H1 (cell line): ENCODE data around the gene MIOX.

Experiments used
- BACH1 ChIP-seq: IDR thresholded peaks from 2 replicates; pipeline ENCODE4 v1.6.1; 2012; ENCODE audit warnings: low read length, improper control_type of control experiment
- CHD1 ChIP-seq: IDR thresholded peaks from 2 replicates; pipeline ENCODE4 v1.6.1; 2012; ENCODE audit warnings: low read depth, low read length, improper control_type of control experiment
- CTCF ChIP-seq, 3 experiments: IDR thresholded peaks; 1 replicate in 2 of 3; 2 replicates in 1 of 3; pipeline versions ENCODE4 v1.5.1 to v1.6.1; 2011; ENCODE audit warnings: low read length in 3 of 3, mild to moderate bottlenecking in 3 of 3, inconsistent platforms in 2 of 3, low read depth in 1 of 3, moderate library complexity in 1 of 3; ENCODE audit not compliant: insufficient read depth in 1 of 3; ENCODE audit errors: control extremely low read depth in 1 of 3
- EP300 ChIP-seq, 2 experiments: IDR thresholded peaks; 1 replicate in 1 of 2; 2 replicates in 1 of 2; pipeline ENCODE4 v1.6.1; 2011 to 2012; ENCODE audit warnings: low read depth in 2 of 2, low read length in 2 of 2, mild to moderate bottlenecking in 2 of 2, borderline replicate concordance in 1 of 2, inconsistent platforms in 1 of 2, moderate library complexity in 1 of 2
- MAX ChIP-seq: IDR thresholded peaks from 2 replicates; pipeline ENCODE4 v1.6.1; 2012; ENCODE audit warnings: inconsistent platforms
- POLR2A ChIP-seq, 2 experiments: IDR thresholded peaks; 1 replicate in 1 of 2; 2 replicates in 1 of 2; pipeline ENCODE4 v1.6.1; 2011; ENCODE audit warnings: low read depth in 2 of 2, low read length in 2 of 2, mild to moderate bottlenecking in 2 of 2; ENCODE audit errors: control extremely low read depth in 1 of 2
- RAD21 ChIP-seq, 2 experiments: IDR thresholded peaks in 1 of 2; conservative IDR thresholded peaks in 1 of 2; 2 replicates each; pipeline ENCODE4 v1.6.1; 2011; ENCODE audit warnings: low read depth in 2 of 2, low read length in 2 of 2, improper control_type of control experiment in 1 of 2, inconsistent platforms in 1 of 2, mild to moderate bottlenecking in 1 of 2, moderate library complexity in 1 of 2
- RNF2 ChIP-seq: fragments of 200-900, 300-1000 bp; sonication (generic); IDR thresholded peaks from 2 replicates; pipeline ENCODE4 v1.7.1; 2016; ENCODE audit warnings: borderline replicate concordance, low read depth, mild to moderate bottlenecking, antibody characterized with exemption, low read length; ENCODE audit not compliant: poor library complexity, severe bottlenecking; ENCODE audit errors: missing control alignments
- TAF1 ChIP-seq: IDR thresholded peaks from 2 replicates; pipeline ENCODE4 v1.6.1; 2011; ENCODE audit warnings: mild to moderate bottlenecking, low read depth, low read length
- YY1 ChIP-seq: IDR thresholded peaks from 2 replicates; pipeline ENCODE4 v1.6.1; 2011; ENCODE audit warnings: low read depth, mild to moderate bottlenecking, low read length

GRCh38 chr22:50473855-50474671 lies 12.6 kb upstream of the MIOX start:
- TF ChIP-seq EP300 (IDR thresholded peaks at IDR 0.05; ENCODE audit: borderline replicate concordance in 1 of 2, low read depth in 2 of 2, low read length in 2 of 2), result no peak
- TF ChIP-seq CTCF (IDR thresholded peaks at IDR 0.05; ENCODE audit: control extremely low read depth in 1 of 3, insufficient read depth in 1 of 3, low read depth in 1 of 3, low read length in 3 of 3), result no peak
- no peak for TF ChIP-seq MAX
- no peak for TF ChIP-seq CHD1
- TF ChIP-seq BACH1, result no peak
- no peak for TF ChIP-seq YY1
- TF ChIP-seq RAD21 (IDR thresholded peaks at IDR 0.05 in 1 of 2, conservative IDR thresholded peaks at IDR 0.05 in 1 of 2; ENCODE audit: low read depth in 2 of 2, low read length in 2 of 2), result no peak
- TF ChIP-seq RNF2, result no peak
- no peak for TF ChIP-seq TAF1
- TF ChIP-seq POLR2A (IDR thresholded peaks at IDR 0.05; ENCODE audit: control extremely low read depth in 1 of 2, low read depth in 2 of 2, low read length in 2 of 2), result no peak
